Stimulated activated CD8-positive, alpha-beta memory T cell treated with anti-CD3 and anti-CD28 coated beads, Interleukin-7, amount 100 ng/mL, for 48 hours (primary cell): Measurements from ENCODE around the gene INHBE.

ENCODE experiments used
- DNase-seq, 2 donors: peaks; one replicate each; pipeline ENCODE4 v3.0.0-alpha.2; 2020; ENCODE audit warnings: low read depth in 1 of 2; ENCODE audit errors: extremely low read depth in 1 of 2

INHBE gene

DNA sequence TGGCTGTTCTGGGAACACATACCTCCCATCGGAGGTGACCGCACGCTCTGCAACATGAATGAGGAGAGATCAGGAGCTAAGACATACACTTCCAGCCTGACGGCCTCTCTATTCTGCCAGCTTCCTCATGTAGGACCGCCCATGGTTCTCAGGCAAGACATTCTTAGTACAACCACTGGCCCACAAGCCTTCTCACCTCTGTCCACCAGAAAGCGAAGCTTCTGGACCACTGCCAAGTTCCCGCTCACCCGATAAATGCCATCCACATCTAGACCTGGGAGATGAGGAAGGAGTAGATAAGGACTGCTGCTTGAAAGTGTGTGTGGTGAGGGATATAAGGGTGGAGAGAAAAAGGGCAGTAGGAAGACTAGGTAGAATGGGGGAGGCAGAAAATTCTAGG is 19.3 kb downstream of the INHBE start:
- DNase-seq, result no peak

DNA sequence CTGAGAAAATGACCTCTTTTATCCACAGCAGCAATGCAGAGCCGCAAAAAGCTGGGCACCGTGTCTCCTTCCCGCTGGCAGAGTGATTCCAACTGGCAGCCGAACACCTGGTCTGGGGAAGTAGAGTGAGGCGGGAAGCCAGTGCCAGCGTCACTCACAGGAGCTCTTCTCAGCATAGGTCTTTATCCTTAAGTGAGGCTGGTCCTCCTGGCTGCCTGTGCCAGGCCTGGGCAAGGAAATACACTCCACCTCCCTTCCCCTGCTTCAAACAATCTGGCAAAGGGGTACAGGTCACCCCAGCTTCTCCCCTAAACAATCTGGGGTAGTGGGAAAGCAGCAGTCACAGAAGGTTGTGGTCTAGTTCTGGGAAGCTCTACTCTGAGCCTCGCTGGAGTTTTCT is 19.8 kb downstream of the INHBE start:
- no peak for DNase-seq

DNA sequence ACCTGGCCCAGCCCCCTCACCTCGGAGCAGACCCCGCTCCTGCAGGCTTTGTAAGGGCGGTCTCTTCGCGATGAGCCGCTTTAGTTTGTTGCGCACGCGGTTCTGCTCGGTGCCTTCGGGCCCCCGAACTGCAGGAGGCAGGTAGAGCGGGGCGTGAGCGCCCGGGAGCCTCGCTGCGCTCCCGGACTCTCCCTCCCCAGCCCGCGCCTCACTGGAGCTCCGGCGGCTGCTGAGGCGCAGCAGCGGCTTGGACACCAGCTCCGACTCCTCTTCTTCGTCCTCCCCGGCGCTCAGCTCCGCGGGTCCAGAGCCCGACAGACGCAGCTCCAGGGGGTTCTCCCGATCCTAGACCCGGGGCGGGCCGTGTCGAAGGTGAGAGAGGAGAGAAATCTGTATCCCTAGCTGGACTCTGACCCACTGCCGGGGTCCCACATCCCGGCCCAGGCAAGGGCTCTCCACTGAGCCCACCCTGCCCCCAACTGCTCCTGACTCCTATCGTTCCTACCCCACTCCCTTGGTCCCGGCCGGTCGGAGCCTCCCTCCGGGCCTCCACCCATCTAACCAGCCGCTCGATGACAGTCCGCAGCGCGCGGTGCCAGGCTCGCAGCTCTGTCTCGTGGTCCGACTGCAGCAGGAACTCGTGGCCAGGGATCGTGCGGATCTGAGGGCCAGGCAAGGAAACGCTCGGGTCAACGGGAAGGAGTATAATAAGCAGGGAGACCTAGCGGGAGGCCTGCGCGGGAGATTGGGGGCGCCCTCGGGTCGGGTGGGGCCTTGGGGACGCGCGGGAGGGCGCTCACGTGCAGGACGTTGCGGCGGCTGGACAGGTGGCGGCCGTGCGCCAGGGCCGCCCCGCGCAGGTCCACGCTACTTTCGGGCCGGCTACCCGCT is 20.4 kb downstream of the INHBE start:
- DNase-seq, result no peak

DNA sequence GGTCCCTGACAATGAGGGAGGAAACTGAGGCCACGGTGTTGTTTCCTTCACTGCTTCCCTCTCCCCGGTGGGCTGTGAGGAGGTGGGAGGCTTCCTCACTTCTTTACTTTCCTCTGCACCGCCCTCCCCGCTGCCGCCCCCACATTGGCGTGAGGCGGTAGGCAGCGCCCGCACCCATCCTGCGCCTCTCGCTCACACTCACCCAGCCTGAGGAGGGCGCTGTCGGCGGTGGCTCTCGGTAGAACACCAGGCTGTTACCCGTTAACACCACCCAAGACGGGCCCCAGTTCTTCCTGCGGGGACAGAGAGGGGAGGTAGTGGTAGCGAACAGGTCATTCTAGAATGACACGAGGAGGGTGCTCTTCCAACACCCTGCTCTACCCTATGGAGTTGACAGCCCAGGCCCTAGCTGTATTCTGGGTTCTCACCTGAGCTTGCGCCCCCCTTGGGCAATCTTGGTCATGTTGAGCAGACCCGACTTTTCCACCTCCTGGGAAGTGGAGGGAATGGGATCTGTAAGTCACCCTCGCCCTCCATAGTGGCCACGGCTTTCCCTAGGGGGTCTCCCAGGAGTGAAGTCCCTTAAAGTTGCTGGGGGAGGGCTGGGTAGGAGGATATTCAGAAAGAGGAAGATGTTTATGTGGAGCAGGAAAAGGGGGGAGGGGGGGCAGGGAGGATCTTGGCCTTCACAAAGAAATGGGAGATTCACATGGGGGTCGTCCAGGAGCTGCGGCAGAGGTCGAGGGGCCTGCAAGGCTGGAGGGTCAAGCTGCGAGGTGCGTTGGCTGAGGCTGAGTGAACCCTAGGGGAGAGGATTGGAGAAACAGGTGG is 21.3 kb downstream of the INHBE start:
- peak; percentile 58 to 73 for DNase-seq

DNA sequence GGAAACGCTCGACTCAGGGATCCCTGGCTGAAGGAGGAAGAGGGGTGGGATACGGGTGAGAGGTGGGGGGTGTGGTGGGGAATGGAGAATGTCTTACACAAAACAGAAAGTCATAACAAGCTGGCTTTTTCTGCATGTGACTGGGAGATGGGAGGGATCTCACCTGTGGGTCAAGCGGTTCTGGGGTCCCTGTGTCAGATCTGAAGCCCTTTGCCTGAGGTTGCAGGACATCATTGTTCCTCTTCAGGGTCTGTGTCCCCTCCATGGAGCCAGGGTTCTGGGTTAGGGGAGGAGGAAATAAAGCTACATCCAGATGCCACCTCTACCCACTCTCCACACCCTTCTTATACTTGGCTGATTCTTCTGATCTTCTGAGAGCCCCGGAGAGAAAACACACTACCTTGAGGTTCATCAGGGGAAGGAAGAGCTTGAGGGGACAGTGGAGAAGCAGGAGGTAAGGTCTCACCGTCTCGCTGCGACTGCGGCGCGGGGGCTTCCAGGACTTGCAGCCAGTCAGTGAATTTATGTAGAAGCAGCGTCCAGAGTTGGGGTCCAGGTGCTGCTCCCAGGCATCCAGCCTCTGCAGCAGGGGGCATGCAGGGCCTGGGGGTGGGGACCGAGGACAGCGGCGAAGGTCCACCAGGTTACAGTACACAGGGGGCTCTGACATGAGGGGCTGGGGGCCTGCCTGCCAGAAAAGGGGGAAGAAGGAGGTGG is 22.0 kb downstream of the INHBE start:
- no peak for DNase-seq

DNA sequence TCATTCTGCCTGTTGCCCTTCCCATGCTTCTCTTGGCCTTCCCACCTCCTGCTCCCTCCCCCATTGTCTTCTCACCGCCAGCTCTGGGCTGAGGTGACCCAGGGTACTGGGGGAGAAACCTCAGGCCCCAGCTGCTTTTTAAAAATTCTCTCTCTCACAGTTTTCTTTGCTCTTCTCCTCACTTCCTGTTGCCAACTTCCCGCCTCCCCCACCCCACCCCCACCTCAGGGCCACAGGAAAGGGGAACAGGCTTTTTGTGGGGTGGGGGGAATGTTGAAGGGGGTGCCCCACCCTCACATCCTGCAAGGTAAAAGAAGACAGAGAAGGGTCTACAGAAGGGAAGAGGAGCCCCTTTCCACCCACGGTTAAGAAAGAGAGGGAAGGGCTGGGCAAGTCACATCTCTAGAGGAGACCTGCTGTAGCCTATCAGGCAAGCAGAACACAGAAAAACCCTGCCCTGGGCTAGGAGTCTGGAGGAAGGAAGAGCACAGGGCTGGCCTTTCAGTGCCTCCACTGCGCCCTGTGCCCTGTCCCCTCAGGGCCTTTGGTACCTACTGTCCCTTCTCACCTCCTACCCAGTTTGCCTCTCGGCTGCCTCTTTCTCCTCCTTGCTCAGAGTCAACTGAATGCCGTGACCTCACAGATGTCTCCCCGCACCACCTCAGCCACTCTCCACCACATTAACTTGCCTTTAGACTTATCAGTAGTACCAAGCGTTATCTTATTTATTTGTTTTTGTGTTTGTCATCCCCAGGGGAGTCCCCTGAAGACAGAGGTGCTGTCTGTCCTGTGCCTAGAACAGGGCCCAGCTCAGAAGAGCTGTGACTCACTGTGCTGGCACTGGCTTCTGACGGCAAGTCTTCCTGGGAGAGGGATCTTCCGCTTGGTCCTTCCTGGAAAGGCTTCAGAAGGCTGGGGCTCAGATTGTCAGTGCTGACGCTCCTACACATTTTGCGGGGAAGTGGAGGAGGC is 22.9 kb downstream of the INHBE start:
- no peak for DNase-seq

DNA sequence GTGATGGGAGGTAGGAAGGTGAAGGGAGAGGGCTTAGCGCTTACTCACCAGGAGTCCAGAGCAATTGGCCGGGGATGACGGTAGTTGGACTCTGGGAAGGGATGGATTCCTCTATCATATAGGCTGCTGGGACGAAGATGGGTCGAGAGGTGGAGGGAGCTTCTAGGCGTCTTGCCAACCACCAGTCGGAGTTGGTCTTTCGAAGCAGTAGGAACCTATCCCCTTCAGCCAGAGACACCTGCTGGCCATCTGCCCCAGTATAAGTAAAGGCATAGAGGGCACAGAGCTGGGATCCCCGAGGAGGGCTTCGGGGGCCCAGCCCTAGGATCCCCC is 23.9 kb downstream of the INHBE start:
- DNase-seq, result no peak

DNA sequence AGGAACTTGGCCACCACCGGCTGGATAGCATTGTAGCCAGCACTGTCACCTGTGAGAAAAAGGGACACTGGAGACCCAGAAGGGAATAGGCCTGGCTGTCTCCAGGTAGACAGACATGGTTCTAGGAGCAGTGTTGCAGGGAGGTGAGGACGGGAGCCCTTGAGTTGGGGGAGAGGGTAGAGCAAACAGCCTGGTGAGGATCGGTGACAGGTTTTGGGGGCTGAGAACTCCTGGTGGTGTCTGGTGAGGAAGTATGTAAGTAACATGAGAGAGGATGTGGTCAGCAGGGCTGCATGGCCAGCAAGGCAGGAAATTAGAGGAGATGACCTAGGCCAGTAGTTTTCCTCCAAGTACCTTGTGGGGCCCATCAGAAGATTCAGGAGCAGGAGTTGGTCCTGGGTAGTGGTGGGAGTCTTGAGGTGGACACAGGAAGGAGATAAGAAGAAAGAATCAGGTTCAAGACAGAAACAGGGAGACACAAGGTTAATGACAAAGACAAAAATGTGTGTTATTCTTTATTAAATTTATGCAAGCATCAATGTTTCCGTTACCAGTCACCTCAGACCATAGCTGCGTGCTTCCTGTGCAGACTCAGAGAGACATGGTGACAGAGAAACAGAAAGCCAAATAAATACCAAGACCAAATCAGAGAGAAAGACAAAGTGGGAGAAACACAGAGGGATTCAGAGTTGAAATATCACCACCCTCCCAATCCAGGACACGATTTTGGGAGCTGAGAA is 24.4 kb downstream of the INHBE start, which contains the start of gene ARHGAP9:
Gene ARHGAP9 (minus strand): TSS at position 491 of the 740 bp plus-strand sequence. CDS start 460 bp downstream, at position 31.
- DNase-seq, result no peak

DNA sequence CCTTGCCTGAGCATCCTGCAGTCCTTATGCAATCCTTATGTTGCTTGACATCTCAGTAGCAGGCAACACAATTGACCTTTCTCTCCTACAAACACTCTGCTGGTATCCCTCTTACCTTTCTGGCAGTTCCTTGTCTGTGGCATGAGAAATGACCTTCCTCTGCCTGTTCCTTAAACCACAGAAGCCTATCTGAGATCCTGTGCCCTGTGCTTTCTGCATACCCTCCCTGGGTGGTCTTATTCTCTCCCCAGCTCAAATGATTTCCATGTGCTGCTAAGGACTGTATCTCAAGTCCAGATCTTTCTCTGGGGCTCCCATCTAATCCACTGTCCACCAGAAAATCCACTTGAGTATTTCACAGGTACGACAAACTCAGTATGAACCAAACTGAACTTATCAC is 26.6 kb downstream of the INHBE start:
- no peak for DNase-seq

DNA sequence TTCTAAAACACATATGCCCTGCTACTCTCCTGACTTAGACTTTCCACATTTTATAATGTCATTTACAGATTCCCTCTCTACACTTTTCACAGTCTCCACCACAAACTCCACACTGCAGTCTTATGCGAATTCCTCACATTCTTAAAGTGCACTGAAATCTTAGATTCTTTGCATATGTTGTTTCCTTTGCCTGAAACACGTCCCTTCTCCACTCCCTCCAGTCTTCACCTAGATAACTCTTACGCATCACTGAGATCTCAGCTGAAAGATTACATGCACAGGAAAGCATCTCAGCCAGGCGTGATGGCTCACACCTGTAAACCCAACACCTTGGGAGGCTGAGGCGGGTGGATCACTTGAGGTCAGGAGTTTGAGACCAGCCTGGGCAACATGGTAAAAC is 28.4 kb downstream of the INHBE start:
- no peak for DNase-seq

DNA sequence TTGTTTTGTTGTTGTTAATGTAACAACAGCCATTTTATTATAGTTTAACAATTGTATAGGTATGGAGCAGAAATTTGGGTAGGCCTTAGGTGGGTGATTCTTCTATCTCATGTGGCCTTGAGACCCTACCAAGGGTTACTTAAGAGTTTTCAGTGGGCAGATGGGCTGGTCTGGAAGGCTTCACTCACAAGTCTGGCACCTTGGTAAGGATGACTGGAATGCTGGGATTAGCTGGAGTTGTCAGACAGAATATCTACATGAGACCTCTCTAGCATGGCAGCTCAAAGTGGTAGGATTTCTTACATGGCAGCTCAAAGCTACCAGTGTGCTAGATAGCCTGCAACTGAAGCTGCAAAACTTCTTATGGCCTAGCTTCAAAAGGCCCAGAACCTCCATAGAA is 30.6 kb downstream of the INHBE start:
- no peak for DNase-seq

DNA sequence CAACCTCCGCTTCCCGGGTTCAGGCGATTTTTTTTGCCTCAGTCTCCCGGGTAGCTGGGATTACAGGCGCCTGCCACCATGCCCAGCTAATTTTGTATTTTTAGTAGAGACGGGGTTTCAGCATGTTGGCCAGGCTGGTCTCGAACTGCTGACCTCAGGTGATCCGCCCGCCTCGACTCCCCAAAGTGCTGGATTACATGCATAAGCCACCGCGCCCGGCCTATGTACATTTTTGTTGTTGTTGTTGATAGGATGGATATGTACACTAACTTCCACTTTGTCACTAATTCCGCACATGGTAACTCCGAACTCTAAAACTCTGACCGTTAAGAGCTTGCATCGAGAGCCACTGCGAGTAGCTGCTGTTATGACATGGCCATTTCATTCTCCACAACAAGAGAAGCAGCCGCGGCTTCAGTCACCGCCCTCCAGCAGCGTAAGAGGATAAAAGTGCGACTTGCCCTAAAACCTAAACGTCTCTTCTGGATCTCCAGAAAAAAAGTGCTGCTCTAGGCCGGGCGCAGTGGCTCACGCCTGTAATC is 32.0 kb downstream of the INHBE start:
- DNase-seq, result no peak

DNA sequence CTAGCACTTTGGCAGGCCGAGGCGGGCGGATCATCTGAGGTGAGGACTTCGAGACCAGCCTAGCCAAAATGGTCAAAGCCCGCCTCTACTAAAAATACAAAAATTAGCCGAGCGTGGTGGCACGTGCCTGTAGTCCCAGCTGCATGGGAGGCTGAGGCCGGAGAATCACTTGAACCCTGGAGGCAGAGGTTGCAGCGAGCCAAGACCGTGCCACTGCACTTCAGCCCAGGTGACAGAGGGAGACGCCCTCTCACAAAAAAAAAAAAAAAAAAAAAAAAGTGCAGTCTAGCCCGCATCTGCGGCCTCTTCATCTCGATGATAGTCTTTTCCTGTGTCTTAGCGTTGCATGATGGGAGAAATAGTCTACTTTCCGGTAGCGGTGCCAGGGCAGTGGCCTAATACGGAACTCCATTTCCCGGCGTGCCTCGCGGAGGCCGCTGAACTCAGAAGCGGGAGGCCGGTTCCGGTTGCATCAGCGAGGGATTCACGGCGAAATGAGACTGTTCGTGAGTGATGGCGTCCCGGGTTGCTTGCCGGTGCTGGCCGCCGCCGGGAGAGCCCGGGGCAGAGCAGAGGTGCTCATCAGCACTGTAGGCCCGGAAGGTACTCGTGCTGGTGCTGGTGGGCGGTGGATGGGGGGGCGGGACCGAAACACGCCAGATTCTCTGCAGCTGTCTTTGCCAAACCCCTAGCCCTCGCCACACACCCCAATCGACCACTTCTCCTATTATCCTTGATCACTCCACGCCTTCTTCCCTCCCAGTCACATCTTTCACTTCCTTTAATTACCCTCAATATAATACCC is 32.7 kb downstream of the INHBE start, which contains the start of gene MARS1:
Gene MARS1 (plus strand): TSS at position 472 of the 805 bp plus-strand sequence. CDS start 23 bp downstream, at position 495.
- DNase-seq, result peak; percentile 83 to 89

DNA sequence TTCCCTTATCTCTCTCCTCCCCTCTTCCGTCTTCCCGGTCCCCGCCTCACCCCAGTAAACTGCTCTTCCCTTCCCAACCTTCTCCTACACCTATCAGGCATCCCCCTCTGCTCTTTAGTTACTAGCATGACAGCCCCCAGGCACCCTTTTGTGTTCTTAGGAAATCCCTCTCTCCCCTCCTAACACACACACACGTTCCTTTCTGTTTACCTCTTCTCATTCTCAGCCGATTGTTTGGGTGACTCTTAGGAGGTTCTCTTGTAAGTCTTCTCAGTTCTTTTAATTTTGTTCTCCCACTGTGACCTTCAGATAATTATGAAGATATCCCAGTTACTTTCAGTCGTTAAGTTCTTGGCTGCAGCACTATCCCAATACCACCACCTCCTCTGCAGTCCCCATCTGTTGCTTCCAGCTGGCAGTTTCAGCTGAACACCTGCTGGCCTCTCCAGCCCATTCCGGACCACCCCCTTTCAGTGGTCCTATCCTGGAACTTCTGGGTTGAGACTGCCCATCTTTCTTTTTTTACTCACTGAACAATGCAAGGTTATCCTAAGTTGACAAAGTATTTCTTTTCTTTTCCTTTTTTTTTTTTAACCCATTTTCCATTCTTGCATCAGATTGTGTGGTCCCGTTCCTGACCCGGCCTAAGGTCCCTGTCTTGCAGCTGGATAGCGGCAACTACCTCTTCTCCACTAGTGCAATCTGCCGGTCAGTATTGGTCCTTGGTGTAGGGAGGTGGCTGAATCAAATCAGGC is 33.5 kb downstream of the INHBE start:
- DNase-seq, result no peak

DNA sequence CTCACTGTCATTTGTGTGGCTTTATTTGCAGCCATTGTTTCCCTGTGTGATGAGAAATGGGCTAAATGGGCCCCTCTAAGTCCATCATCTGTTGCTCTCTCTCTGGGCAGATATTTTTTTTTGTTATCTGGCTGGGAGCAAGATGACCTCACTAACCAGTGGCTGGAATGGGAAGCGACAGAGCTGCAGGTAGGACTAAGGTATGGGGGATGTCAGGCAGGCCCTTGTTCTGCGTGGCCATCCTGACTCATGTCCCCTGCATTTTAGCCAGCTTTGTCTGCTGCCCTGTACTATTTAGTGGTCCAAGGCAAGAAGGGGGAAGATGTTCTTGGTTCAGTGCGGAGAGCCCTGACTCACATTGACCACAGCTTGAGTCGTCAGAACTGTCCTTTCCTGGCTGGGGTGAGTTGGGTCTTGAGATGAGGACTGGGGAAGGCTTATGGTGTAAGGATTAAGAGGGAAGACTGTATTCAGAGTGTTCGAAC is 34.1 kb downstream of the INHBE start:
- no peak for DNase-seq

DNA sequence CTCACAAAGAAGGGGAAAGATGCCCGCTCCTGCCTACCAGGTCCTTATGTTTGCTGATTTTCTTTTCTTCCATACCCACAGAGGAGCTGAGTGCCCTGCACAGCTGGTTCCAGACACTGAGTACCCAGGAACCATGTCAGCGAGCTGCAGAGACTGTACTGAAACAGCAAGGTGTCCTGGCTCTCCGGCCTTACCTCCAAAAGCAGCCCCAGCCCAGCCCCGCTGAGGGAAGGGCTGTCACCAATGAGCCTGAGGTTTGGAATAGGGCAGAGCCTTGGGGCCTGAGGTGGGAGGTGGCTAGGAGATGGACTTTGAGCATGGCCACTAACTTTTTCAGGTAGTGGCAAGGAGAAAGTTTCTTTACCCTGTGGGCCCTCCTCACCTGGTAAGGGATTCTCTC is 35.0 kb downstream of the INHBE start:
- no peak for DNase-seq
